GM13976 (cell line): ENCODE measurements around the gene GORASP2.

ENCODE experiments used
- DNase-seq: peaks from one replicate; pipeline ENCODE4 v3.0.0; 2012; ENCODE audit warnings: low spot score
- in situ Hi-C: fragments of 300-500 bp; cut with MboI; formaldehyde crosslinking; loops from one replicate; pipeline ENCODE4 v1.12.0; 2022; ENCODE audit warnings: low sequenced_read_pairs, mixed read lengths, inconsistent platforms; ENCODE audit not compliant: unreplicated experiment
- TF ChIP-seq, protein P1 (sequence below): IDR thresholded peaks from 2 replicates; pipeline ENCODE4 v1.5.1; 2012; ENCODE audit warnings: borderline replicate concordance, mild to moderate bottlenecking; ENCODE audit not compliant: insufficient read depth; ENCODE audit errors: extremely low read depth, missing control alignments, control extremely low read depth

Gene GORASP2

DNA sequence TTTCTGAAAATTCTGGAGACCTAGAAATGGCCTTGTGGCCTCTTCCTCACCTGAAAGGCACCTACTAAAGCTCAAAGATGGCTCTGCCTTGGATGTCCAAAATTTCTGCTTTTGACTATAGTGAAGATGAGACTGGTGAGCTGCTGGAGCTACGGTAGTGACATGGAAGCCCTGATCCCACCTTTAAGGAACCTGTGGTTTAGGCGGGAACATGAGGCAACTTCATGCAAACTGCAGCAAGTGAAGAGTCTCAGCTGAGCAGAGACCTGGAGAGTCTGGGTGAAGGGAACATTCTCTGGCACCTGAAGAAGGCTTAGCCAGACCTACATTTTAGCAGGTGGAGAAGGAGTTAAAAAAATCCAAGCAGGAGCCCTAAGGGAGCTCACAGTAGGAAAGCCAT, 40.0 kb downstream of the GORASP2 start:
- TF ChIP-seq, protein P1, sequence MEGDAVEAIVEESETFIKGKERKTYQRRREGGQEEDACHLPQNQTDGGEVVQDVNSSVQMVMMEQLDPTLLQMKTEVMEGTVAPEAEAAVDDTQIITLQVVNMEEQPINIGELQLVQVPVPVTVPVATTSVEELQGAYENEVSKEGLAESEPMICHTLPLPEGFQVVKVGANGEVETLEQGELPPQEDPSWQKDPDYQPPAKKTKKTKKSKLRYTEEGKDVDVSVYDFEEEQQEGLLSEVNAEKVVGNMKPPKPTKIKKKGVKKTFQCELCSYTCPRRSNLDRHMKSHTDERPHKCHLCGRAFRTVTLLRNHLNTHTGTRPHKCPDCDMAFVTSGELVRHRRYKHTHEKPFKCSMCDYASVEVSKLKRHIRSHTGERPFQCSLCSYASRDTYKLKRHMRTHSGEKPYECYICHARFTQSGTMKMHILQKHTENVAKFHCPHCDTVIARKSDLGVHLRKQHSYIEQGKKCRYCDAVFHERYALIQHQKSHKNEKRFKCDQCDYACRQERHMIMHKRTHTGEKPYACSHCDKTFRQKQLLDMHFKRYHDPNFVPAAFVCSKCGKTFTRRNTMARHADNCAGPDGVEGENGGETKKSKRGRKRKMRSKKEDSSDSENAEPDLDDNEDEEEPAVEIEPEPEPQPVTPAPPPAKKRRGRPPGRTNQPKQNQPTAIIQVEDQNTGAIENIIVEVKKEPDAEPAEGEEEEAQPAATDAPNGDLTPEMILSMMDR: no peak
- in situ Hi-C loops: loop anchor here (25.0 kb wide), 2 partner anchors 593 to 718 kb away; partner anchors contain the start of gene DYNC1I2
- DNase-seq: no peak

GRCh38 chr2:170969872-170970496, 40.9 kb downstream of the GORASP2 start:
- in situ Hi-C loops: loop anchor here (25.0 kb wide), 2 partner anchors 592 to 717 kb away; partner anchors contain the start of gene DYNC1I2
- TF ChIP-seq, protein P1: no peak
- no peak for DNase-seq

- TF ChIP-seq, protein P1: no peak
- DNase-seq: no peak
- in situ Hi-C loops: loop anchor here (25.0 kb wide), 2 partner anchors 591 to 716 kb away; partner anchors contain the start of gene DYNC1I2
Measured at GRCh38 chr2:170971071-170971470, 42.0 kb downstream of the GORASP2 start.

GRCh38 chr2:170972296-170973224, 43.5 kb downstream of the GORASP2 start:
- DNase-seq: no peak
- TF ChIP-seq, protein P1: no peak
- in situ Hi-C loops: loop anchor here (25.0 kb wide), 2 partner anchors 590 to 715 kb away; partner anchors contain the start of gene DYNC1I2

- TF ChIP-seq, protein P1: no peak
- DNase-seq: no peak
- in situ Hi-C loops: loop anchor here (25.0 kb wide), 2 partner anchors 589 to 714 kb away; partner anchors contain the start of gene DYNC1I2
Measured at GRCh38 chr2:170973225-170973491, 44.1 kb downstream of the GORASP2 start.

DNA sequence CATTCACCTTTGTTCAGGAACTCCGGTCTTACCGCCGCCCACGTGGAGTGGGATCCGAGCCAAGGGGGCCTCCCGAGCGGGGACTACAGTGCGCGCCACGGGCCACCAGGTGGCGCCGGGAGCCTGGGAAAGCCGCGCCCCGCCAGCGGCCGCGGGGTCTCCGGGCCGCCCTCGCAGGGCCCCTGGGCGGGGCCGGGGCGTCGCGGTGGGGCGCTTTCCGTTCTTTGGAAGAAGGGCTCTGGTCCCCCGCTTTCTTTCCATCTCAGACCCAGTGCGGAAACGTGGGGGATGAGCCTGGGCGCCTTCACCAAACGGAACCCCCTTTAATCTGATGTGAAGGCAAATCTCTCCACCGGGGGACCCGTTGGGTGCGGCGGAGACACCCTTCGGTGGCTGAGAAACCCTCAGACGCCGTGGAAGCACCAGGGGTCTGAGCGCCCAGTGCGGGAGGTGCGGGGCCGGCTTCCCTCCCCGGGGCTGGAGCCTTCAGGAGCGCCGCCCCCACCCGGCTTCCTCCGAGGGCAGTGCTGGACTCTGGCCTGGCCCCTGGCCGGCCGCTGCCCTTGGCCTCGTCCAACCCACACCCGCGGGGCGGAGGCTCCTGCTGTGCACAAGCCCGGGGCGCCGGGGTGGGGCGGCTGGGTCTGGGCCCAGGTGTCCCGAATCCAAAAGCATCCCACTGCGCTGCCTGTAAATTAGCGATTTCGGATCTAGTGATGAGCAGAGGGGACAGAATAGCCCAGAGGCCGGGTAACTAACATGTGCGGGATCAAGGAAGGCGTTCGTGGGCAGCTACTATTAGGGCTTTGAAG, 44.6 kb downstream of the GORASP2 start:
- in situ Hi-C loops: loop anchor here (25.0 kb wide), 2 partner anchors 589 to 714 kb away; partner anchors contain the start of gene DYNC1I2
- TF ChIP-seq, protein P1: peak; percentile 91
- peak; percentile 98 for DNase-seq
